ENCODE measurements around the gene YPEL5. TPM values are rescaled to one million over a fixed set of nuclear protein-coding genes. Genes with fewer than 3 reads are reported as not detected.

YPEL5 gene
- total RNA-seq, 1 experiment from 2014 or later, result 66.4 TPM

DNA sequence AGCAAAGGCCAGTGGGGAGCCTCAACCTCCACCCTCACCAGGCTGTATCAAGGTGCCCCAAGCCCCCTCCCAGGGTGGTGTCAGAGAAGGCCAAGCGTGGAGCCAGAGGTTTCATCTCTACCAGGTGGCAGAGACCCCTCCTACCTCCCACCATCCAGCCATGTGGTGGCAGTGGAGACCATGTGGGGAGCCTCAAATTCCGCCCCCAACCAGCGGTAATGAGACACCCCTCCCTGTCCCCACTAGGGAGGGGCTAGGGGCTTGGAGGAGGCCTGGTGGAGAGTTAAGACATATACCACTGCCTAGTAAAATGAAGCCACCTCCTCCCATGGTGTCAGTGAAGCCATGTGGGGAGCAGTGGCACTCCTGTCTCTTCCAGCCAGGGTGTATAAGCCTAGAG is 24.4 kb upstream of the YPEL5 start:
- ATAC-seq (no peak), DNase-seq (ENCODE audit: low read depth, low spot score) (no peak)
- Histone ChIP-seq H3K4me3 (ENCODE audit: low read depth in 2 of 2, low read length in 2 of 2) (no peak overlapping the region), H3K27me3 (ENCODE audit: control insufficient read depth, insufficient read depth, low read length) (no peaks in the 10 kb centered on the region), H3K27ac (ENCODE audit: low read length) (no peak overlapping the region), H3K36me3 (ENCODE audit: control insufficient read depth, insufficient read depth, low read length) (no peaks in the 10 kb centered on the region), H3K4me1 (ENCODE audit: control insufficient read depth, insufficient read depth, low read length) (no peaks in the 10 kb centered on the region), H3K9me3 (ENCODE audit: control insufficient read depth, insufficient read depth, low read depth, low read length) (no peaks in the 10 kb centered on the region)
- in situ Hi-C loops (cut with HindIII; ENCODE audit: low pct_unique_long_range_greater_than_20kb, low sequenced_read_pairs), result no loop called here
- TF ChIP-seq TCF7L2 (IDR thresholded peaks at IDR 0.05; ENCODE audit: low read depth, low read length), result no peak
- TF ChIP-seq, protein P1, sequence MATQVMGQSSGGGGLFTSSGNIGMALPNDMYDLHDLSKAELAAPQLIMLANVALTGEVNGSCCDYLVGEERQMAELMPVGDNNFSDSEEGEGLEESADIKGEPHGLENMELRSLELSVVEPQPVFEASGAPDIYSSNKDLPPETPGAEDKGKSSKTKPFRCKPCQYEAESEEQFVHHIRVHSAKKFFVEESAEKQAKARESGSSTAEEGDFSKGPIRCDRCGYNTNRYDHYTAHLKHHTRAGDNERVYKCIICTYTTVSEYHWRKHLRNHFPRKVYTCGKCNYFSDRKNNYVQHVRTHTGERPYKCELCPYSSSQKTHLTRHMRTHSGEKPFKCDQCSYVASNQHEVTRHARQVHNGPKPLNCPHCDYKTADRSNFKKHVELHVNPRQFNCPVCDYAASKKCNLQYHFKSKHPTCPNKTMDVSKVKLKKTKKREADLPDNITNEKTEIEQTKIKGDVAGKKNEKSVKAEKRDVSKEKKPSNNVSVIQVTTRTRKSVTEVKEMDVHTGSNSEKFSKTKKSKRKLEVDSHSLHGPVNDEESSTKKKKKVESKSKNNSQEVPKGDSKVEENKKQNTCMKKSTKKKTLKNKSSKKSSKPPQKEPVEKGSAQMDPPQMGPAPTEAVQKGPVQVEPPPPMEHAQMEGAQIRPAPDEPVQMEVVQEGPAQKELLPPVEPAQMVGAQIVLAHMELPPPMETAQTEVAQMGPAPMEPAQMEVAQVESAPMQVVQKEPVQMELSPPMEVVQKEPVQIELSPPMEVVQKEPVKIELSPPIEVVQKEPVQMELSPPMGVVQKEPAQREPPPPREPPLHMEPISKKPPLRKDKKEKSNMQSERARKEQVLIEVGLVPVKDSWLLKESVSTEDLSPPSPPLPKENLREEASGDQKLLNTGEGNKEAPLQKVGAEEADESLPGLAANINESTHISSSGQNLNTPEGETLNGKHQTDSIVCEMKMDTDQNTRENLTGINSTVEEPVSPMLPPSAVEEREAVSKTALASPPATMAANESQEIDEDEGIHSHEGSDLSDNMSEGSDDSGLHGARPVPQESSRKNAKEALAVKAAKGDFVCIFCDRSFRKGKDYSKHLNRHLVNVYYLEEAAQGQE (IDR thresholded peaks at IDR 0.05; ENCODE audit: insufficient read depth in 1 of 2, low read depth in 2 of 2, low read length in 1 of 2), result no peak
- TF ChIP-seq SIN3A (IDR thresholded peaks at IDR 0.05; ENCODE audit: borderline replicate concordance, insufficient read depth, low read depth, low read length), result no peak
- TF ChIP-seq POLR2AphosphoS5 (IDR thresholded peaks at IDR 0.05; ENCODE audit: low read depth, low read length), result no peak
- no peak for TF ChIP-seq CTCF (IDR thresholded peaks at IDR 0.05)
- CTCF ChIA-PET, result no interaction called here
- BruUV-seq (replicated peaks), result no TSS peak
- intact Hi-C loops (cut with micrococcal nuclease; ENCODE audit: unreplicated experiment), result no loop called here
- POLR2A ChIA-PET, result no interaction called here

- BruUV-seq (replicated peaks), result no TSS peak
- Histone ChIP-seq H3K4me1 (ENCODE audit: control insufficient read depth, insufficient read depth, low read length) (no peaks in the 10 kb centered on the region), H3K27ac (ENCODE audit: low read length) (no peak overlapping the region), H3K9me3 (ENCODE audit: control insufficient read depth, insufficient read depth, low read depth, low read length) (no peaks in the 10 kb centered on the region), H3K4me3 (ENCODE audit: low read depth in 2 of 2, low read length in 2 of 2) (no peak overlapping the region), H3K36me3 (ENCODE audit: control insufficient read depth, insufficient read depth, low read length) (no peaks in the 10 kb centered on the region), H3K27me3 (ENCODE audit: control insufficient read depth, insufficient read depth, low read length) (no peaks in the 10 kb centered on the region)
- ChIA-PET POLR2A (no interaction called here), CTCF (interaction anchor here (1.1 kb wide), 1 partner anchor 319 kb away, joined by 3 read pairs; no protein-coding TSS in a partner anchor)
- DNase-seq (ENCODE audit: low read depth, low spot score) (no peak), ATAC-seq (no peak)
- in situ Hi-C loops (cut with HindIII; ENCODE audit: low pct_unique_long_range_greater_than_20kb, low sequenced_read_pairs) (no loop called here), intact Hi-C loops (cut with micrococcal nuclease; ENCODE audit: unreplicated experiment) (no loop called here)
- TF ChIP-seq SIN3A (IDR thresholded peaks at IDR 0.05; ENCODE audit: borderline replicate concordance, insufficient read depth, low read depth, low read length) (no peak), CTCF (IDR thresholded peaks at IDR 0.05) (no peak), POLR2AphosphoS5 (IDR thresholded peaks at IDR 0.05; ENCODE audit: low read depth, low read length) (no peak), TCF7L2 (IDR thresholded peaks at IDR 0.05; ENCODE audit: low read depth, low read length) (no peak)
- TF ChIP-seq, protein P1 (IDR thresholded peaks at IDR 0.05; ENCODE audit: insufficient read depth in 1 of 2, low read depth in 2 of 2, low read length in 1 of 2), result no peak
Observed at GRCh38 chr2:30127016-30127893, 19.6 kb upstream of the YPEL5 start.

Data from Panc1 (cell line).